PFSK-1 (cell line): ENCODE data around the gene DGKB.

Source experiments
- FOXP2 ChIP-seq: optimal IDR thresholded peaks from 2 replicates; pipeline ENCODE3; 2011; ENCODE audit warnings: borderline replicate concordance, control low read depth, inconsistent platforms; ENCODE audit not compliant: insufficient read depth; ENCODE audit errors: extremely low read length, extremely low read depth
- POLR2AphosphoS5 ChIP-seq: IDR thresholded peaks from 2 replicates; pipeline ENCODE4 v1.6.1; 2012; ENCODE audit warnings: low read depth, mild to moderate bottlenecking, control low read depth, low read length, moderate library complexity
- REST ChIP-seq, 2 experiments: IDR thresholded peaks; 2 replicates each; pipeline versions ENCODE4 v1.6.1 to v1.8.0; 2011 to 2012; ENCODE audit warnings: low read depth in 2 of 2, low read length in 2 of 2, control low read depth in 1 of 2, inconsistent platforms in 1 of 2, mild to moderate bottlenecking in 1 of 2, moderate library complexity in 1 of 2; ENCODE audit not compliant: insufficient read depth in 1 of 2
- SIN3A ChIP-seq: IDR thresholded peaks from 2 replicates; pipeline ENCODE4 v1.6.1; 2012; ENCODE audit warnings: mild to moderate bottlenecking, low read length, moderate library complexity, borderline replicate concordance; ENCODE audit not compliant: insufficient read depth
- TAF1 ChIP-seq: IDR thresholded peaks from 2 replicates; pipeline ENCODE4 v1.6.1; 2012; ENCODE audit warnings: low read length, control low read depth, borderline replicate concordance; ENCODE audit not compliant: insufficient read depth

Gene DGKB

DNA sequence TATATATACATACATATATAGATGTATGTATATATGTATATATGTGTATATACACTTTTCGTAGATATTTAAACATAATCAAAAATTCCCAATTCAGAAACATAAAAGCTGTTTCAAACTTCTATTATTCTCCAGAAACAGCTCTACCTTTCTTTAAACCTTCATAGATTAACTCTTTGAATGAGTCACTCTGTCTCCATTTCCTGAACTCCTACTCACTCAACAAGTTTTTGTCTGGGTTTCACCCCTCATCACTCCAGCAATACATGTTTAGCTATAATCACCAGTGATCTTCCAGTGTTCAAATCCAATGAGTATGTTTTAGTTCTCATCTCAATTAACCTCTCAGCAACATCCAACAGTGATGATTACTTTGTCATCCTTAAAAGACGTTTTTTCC is 9.6 kb downstream of the DGKB start:
- no peak for TF ChIP-seq FOXP2

- TF ChIP-seq SIN3A (no peak), POLR2AphosphoS5 (no peak), TAF1 (no peak), REST (IDR thresholded peaks at IDR 0.05; ENCODE audit: insufficient read depth in 1 of 2, low read depth in 2 of 2, low read length in 2 of 2) (no peak)
These were observed 11.3 kb downstream of the DGKB start for GRCh38 chr7:14891289-14891688.

DNA sequence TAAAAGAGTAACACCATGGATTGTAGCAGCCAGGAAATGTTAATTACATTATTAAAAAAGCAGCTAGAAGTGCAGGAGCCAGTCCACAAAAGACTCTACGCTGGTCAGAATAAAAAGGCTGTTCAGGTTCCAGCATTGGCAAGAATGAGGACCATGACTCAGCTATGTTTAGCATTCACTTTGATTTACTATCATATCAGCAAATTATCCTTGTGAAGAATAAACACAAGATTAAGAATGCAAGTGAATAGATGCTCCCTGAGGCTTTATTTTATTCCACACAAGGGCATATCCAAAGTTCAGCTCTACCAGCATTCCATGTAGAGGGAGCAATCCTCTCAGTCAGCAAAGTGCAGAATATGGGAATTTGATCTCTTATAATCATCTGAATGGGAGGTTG is 13.6 kb downstream of the DGKB start:
- TF ChIP-seq SIN3A (no peak), TAF1 (no peak), FOXP2 (no peak), POLR2AphosphoS5 (no peak), REST (IDR thresholded peaks at IDR 0.05; ENCODE audit: insufficient read depth in 1 of 2, low read depth in 2 of 2, low read length in 2 of 2) (no peak)

GRCh38 chr7:14886533-14886932 is 16.0 kb downstream of the DGKB start:
- TF ChIP-seq REST (IDR thresholded peaks at IDR 0.05; ENCODE audit: insufficient read depth in 1 of 2, low read depth in 2 of 2, low read length in 2 of 2) (no peak), TAF1 (no peak), SIN3A (no peak), FOXP2 (no peak), POLR2AphosphoS5 (no peak)

DNA sequence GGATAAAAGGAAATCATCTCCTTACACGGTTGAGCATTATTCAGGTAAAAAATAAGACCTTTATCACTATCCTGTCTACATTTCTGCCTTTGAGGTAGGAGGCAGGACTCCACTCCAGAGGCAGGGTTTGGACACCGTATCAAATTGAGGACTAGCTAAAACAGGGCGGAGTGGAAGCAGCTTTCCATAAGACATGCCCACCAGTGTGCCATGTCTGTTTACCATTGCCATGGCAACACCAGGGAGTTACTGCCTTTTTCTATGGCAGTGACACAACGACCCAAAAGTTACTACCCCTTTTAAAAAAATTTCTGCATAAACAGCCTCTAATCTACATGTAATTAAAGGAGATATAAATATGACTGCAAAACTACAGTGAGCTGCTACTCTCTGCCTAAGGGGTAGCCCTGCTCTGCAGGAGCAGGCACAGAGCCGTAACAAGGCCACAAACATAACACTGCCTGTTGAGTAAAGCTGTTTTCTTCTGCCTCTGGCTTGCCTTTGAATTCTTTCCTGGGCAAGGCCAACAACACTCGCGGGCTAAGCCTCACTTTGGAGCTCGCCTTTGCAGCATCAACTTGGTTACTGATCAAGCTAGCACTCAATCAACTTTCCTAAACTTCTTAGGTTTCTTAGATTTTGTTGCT is 26.5 kb downstream of the DGKB start:
- TF ChIP-seq POLR2AphosphoS5 (no peak), SIN3A (no peak), REST (IDR thresholded peaks at IDR 0.05; ENCODE audit: insufficient read depth in 1 of 2, low read depth in 2 of 2, low read length in 2 of 2) (no peak), FOXP2 (no peak), TAF1 (no peak)
